SK-N-SH treated with all-trans-retinoic acid at 6 μM for 48 hours (cell line): ENCODE results near the gene MEA1.
"Not testable (repeated sequence)": the region's sequence is repeated elsewhere in the genome, so short reads cannot be mapped to it uniquely, and the experiment has no call there.

Source experiments
- ATAC-seq: fragments of 200-7000 bp; cut with Tn5 transposase; 3 replicates; pipeline ENCODE4 v1.9.1; 2020; ENCODE audit warnings: mild to moderate bottlenecking, moderate library complexity
- ARNTL ChIP-seq: fragments of 450-650 bp; formaldehyde crosslinking; IDR thresholded peaks from 2 replicates; pipeline ENCODE4 v1.5.0; 2020; ENCODE audit warnings: low read depth, mild to moderate bottlenecking, moderate library complexity, borderline replicate concordance
- BACH2 ChIP-seq: fragments of 250-450 bp; sonication (Bioruptor Pico); IDR thresholded peaks from 2 replicates; pipeline ENCODE4 v1.9.0; 2021; ENCODE audit warnings: mild to moderate bottlenecking, borderline replicate concordance
- CREB5 ChIP-seq: fragments of 250-450 bp; sonication (Bioruptor Pico); IDR thresholded peaks from 2 replicates; pipeline ENCODE4 v1.5.1; 2020; ENCODE audit warnings: low read depth, mild to moderate bottlenecking, moderate library complexity
- ESRRG ChIP-seq: fragments of 250-450 bp; sonication (Bioruptor Pico); IDR thresholded peaks from 2 replicates; pipeline ENCODE4 v1.6.1; 2021; ENCODE audit warnings: mild to moderate bottlenecking
- GLIS3 ChIP-seq: fragments of 250-450 bp; sonication (Bioruptor Pico); IDR thresholded peaks from 2 replicates; pipeline ENCODE4 v1.5.0; 2020; ENCODE audit warnings: mild to moderate bottlenecking, moderate library complexity
- ISL1 ChIP-seq: fragments of 250-450 bp; sonication (Bioruptor Pico); IDR thresholded peaks from 2 replicates; pipeline ENCODE4 v2.1.2; 2022; ENCODE audit warnings: mild to moderate bottlenecking, moderate library complexity
- OSR1 ChIP-seq: fragments of 250-450 bp; sonication (Bioruptor Pico); IDR thresholded peaks from 2 replicates; pipeline ENCODE4 v1.8.0; 2022; ENCODE audit warnings: moderate library complexity, mild to moderate bottlenecking, inconsistent platforms
- PPARA ChIP-seq: fragments of 250-450 bp; sonication (Bioruptor Pico); IDR thresholded peaks from 2 replicates; pipeline ENCODE4 v1.5.0; 2020; ENCODE audit warnings: mild to moderate bottlenecking, borderline replicate concordance
- RARB ChIP-seq: fragments of 250-450 bp; sonication (Bioruptor Pico); IDR thresholded peaks from 2 replicates; pipeline ENCODE4 v1.8.0; 2021; ENCODE audit warnings: mild to moderate bottlenecking, moderate library complexity
- SNAI2 ChIP-seq: fragments of 250-450 bp; sonication (Bioruptor Pico); IDR thresholded peaks from 2 replicates; pipeline ENCODE4 v1.5.0; 2020; ENCODE audit warnings: mild to moderate bottlenecking, moderate library complexity
- TCF4 ChIP-seq: fragments of 250-450 bp; sonication (Bioruptor Pico); IDR thresholded peaks from 2 replicates; pipeline ENCODE4 v1.8.0; 2021; ENCODE audit warnings: mild to moderate bottlenecking, moderate library complexity, borderline replicate concordance
- TOX ChIP-seq: fragments of 250-450 bp; sonication (Bioruptor Pico); IDR thresholded peaks from 2 replicates; pipeline ENCODE4 v1.8.0; 2021; ENCODE audit warnings: mild to moderate bottlenecking, moderate library complexity, borderline replicate concordance
- ZC3H10 ChIP-seq: fragments of 250-450 bp; sonication (Bioruptor Pico); IDR thresholded peaks from 2 replicates; pipeline ENCODE4 v1.5.1; 2021; ENCODE audit warnings: mild to moderate bottlenecking, moderate library complexity
- ZFP3 ChIP-seq: fragments of 250-450 bp; sonication (Bioruptor Pico); IDR thresholded peaks from 2 replicates; pipeline ENCODE4 v1.5.0; 2020; ENCODE audit warnings: mild to moderate bottlenecking, moderate library complexity
- ZFP30 ChIP-seq: fragments of 450-650 bp; formaldehyde crosslinking; IDR thresholded peaks from 2 replicates; pipeline ENCODE4 v1.5.0; 2022; ENCODE audit warnings: mild to moderate bottlenecking, moderate library complexity
- ZNF565 ChIP-seq: fragments of 450-650 bp; formaldehyde crosslinking; conservative IDR thresholded peaks from 2 replicates; pipeline ENCODE4 v1.5.0; 2020; ENCODE audit warnings: low read depth, mild to moderate bottlenecking, moderate library complexity
- ZNF70 ChIP-seq: fragments of 450-650 bp; formaldehyde crosslinking; IDR thresholded peaks from 2 replicates; pipeline ENCODE4 v1.5.0; 2020; ENCODE audit warnings: mild to moderate bottlenecking, moderate library complexity
- ZNF8 ChIP-seq: fragments of 450-650 bp; formaldehyde crosslinking; IDR thresholded peaks from 2 replicates; pipeline ENCODE4 v1.5.0; 2020; ENCODE audit warnings: mild to moderate bottlenecking, moderate library complexity
- TF ChIP-seq, protein P1 (sequence below): fragments of 250-450 bp; sonication (Bioruptor Pico); IDR thresholded peaks from 2 replicates; pipeline ENCODE4 v1.8.0; 2021; ENCODE audit warnings: low read depth, mild to moderate bottlenecking, moderate library complexity, borderline replicate concordance
- TF ChIP-seq, protein P2 (sequence below): fragments of 250-450 bp; sonication (Bioruptor Pico); IDR thresholded peaks from 2 replicates; pipeline ENCODE4 v1.5.1; 2021; ENCODE audit warnings: mild to moderate bottlenecking, moderate library complexity
- TF ChIP-seq, protein P3 (sequence below): fragments of 250-450 bp; sonication (Bioruptor Pico); IDR thresholded peaks from 2 replicates; pipeline ENCODE4 v1.8.0; 2020; ENCODE audit warnings: mild to moderate bottlenecking, moderate library complexity, borderline replicate concordance

MEA1 gene

GRCh38 chr6:43043310-43043709, 29.6 kb upstream of the MEA1 start:
- no peak for ATAC-seq
- no peak for TF ChIP-seq RARB (CRISPR knock-in tag)
- no peak for TF ChIP-seq ZNF565
- TF ChIP-seq GLIS3 (CRISPR knock-in tag): no peak
- no peak for TF ChIP-seq ZFP30 (CRISPR knock-in tag)
- TF ChIP-seq BACH2: no peak
- TF ChIP-seq, protein P1, sequence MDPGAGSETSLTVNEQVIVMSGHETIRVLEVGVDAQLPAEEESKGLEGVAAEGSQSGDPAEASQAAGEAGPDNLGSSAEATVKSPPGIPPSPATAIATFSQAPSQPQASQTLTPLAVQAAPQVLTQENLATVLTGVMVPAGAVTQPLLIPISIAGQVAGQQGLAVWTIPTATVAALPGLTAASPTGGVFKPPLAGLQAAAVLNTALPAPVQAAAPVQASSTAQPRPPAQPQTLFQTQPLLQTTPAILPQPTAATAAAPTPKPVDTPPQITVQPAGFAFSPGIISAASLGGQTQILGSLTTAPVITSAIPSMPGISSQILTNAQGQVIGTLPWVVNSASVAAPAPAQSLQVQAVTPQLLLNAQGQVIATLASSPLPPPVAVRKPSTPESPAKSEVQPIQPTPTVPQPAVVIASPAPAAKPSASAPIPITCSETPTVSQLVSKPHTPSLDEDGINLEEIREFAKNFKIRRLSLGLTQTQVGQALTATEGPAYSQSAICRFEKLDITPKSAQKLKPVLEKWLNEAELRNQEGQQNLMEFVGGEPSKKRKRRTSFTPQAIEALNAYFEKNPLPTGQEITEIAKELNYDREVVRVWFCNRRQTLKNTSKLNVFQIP (CRISPR knock-in tag): no peak
- TF ChIP-seq, protein P2, sequence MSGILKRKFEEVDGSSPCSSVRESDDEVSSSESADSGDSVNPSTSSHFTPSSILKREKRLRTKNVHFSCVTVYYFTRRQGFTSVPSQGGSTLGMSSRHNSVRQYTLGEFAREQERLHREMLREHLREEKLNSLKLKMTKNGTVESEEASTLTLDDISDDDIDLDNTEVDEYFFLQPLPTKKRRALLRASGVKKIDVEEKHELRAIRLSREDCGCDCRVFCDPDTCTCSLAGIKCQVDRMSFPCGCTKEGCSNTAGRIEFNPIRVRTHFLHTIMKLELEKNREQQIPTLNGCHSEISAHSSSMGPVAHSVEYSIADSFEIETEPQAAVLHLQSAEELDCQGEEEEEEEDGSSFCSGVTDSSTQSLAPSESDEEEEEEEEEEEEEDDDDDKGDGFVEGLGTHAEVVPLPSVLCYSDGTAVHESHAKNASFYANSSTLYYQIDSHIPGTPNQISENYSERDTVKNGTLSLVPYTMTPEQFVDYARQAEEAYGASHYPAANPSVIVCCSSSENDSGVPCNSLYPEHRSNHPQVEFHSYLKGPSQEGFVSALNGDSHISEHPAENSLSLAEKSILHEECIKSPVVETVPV (CRISPR knock-in tag): no peak

DNA sequence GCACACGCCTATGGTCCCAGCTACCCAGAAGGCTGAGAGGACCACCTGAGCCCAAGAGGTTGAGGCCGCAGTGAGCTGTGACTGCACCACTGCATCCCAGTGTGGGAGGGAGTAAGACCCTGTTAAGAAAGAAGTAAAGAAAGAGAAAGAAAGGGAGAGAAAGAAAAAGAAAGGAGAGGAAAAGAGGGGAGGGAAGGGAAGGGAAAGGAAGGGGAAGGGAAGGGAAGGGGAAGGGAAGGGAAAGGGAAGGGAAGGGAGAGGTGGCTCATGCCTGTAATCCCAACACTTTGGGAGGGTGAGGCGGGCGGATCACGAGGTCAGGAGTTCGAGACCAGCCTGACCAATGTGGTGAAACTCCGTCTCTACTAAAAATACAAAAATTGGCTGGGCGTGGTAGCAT, 27.7 kb upstream of the MEA1 start:
- not testable (repeated sequence) for ATAC-seq

GRCh38 chr6:43040542-43041257, 27.0 kb upstream of the MEA1 start:
- TF ChIP-seq ARNTL (no peak), CREB5 (CRISPR knock-in tag) (no peak), ESRRG (CRISPR knock-in tag) (no peak), ZNF70 (CRISPR knock-in tag) (no peak), SNAI2 (CRISPR knock-in tag) (no peak), TOX (no peak), TCF4 (no peak), ZNF8 (CRISPR knock-in tag) (no peak), ZNF565 (no peak)
- TF ChIP-seq, protein P1 (CRISPR knock-in tag): no peak
- TF ChIP-seq, protein P2 (CRISPR knock-in tag): no peak
- no peak for ATAC-seq

DNA sequence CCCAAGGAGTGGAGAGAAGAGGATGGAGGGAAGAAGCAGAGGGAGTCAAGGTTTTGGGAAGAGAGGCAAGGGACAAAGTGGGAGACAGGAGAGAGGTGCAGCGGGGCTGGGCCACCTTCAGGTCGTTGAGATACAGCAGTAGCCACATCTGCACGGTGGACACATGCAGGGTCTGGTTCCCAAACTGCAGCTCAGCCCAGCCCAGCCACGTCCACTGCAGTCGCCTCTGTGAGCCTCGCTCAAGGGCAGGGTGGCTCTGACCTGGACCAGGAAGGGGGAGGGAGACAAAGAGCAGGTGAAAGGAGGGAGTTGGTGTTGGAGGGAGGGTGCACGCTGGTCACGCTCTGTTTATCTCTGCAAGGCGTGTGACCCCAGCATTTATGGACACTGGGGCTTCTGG, 25.0 kb upstream of the MEA1 start:
- no peak for ATAC-seq
- TF ChIP-seq ARNTL (no peak), SNAI2 (CRISPR knock-in tag) (no peak), ZC3H10 (no peak), ISL1 (CRISPR knock-in tag) (no peak), PPARA (CRISPR knock-in tag) (no peak), ZNF565 (no peak), OSR1 (CRISPR knock-in tag) (no peak), BACH2 (no peak), ZNF8 (CRISPR knock-in tag) (no peak), RARB (CRISPR knock-in tag) (no peak), ZFP3 (no peak), ZNF70 (CRISPR knock-in tag) (no peak), TCF4 (no peak), TOX (no peak)
- TF ChIP-seq, protein P1 (CRISPR knock-in tag): no peak
- TF ChIP-seq, protein P2 (CRISPR knock-in tag): no peak
- TF ChIP-seq, protein P3, sequence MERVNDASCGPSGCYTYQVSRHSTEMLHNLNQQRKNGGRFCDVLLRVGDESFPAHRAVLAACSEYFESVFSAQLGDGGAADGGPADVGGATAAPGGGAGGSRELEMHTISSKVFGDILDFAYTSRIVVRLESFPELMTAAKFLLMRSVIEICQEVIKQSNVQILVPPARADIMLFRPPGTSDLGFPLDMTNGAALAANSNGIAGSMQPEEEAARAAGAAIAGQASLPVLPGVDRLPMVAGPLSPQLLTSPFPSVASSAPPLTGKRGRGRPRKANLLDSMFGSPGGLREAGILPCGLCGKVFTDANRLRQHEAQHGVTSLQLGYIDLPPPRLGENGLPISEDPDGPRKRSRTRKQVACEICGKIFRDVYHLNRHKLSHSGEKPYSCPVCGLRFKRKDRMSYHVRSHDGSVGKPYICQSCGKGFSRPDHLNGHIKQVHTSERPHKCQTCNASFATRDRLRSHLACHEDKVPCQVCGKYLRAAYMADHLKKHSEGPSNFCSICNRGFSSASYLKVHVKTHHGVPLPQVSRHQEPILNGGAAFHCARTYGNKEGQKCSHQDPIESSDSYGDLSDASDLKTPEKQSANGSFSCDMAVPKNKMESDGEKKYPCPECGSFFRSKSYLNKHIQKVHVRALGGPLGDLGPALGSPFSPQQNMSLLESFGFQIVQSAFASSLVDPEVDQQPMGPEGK (CRISPR knock-in tag): no peak
